Measurements from ENCODE around the gene NT5C.
"Not testable (repeated sequence)": the region's sequence is repeated elsewhere in the genome, so short reads cannot be mapped to it uniquely, and the experiment has no call there.

The NT5C gene

GRCh38 chr17:75131278-75132017 is at the start of gene NT5C:
Gene NT5C (minus strand): TSS chr17:75131742. CDS start chr17:75131707, 35 bp downstream.
- Mint-ChIP-seq H3K36me3 (ENCODE audit: low read depth) (peaks cover 15% of the 10 kb centered on the region), H3K9me3 (no peaks in the 10 kb centered on the region), H3K4me1 (ENCODE audit: low read depth) (peaks cover 14% of the 10 kb centered on the region), H3K4me3 (peak within 1 kb of the TSS; percentile 90), H3K27ac (peak within 1 kb of the TSS; percentile 84), H3K27me3 (ENCODE audit: low read depth) (no peaks in the 10 kb centered on the region)

- peaks cover 17% of the 10 kb centered on the region for H3K36me3 Mint-ChIP-seq (ENCODE audit: low read depth)
- H3K4me3 Mint-ChIP-seq: peak overlapping the region; percentile 96
Measured at GRCh38 chr17:75181110-75181509, 49.6 kb upstream of the NT5C start.

GRCh38 chr17:75178453-75178852 is 46.9 kb upstream of the NT5C start:
- Mint-ChIP-seq H3K27ac (no peak overlapping the region), H3K4me3 (no peak overlapping the region), H3K9me3 (no peaks in the 10 kb centered on the region), H3K36me3 (ENCODE audit: low read depth) (peaks cover 28% of the 10 kb centered on the region), H3K4me1 (ENCODE audit: low read depth) (peaks cover 24% of the 10 kb centered on the region), H3K27me3 (ENCODE audit: low read depth) (no peaks in the 10 kb centered on the region)

More at GRCh38 chr17:75181110-75181509, 49.6 kb upstream of the NT5C start:
- no peaks in the 10 kb centered on the region for H3K9me3 Mint-ChIP-seq
- peaks cover 33% of the 10 kb centered on the region for H3K4me1 Mint-ChIP-seq (ENCODE audit: low read depth)
- peak overlapping the region; percentile 74 for H3K27ac Mint-ChIP-seq
- no peaks in the 10 kb centered on the region for H3K27me3 Mint-ChIP-seq (ENCODE audit: low read depth)

GRCh38 chr17:75176625-75177024 is 45.1 kb upstream of the NT5C start:
- H3K36me3 Mint-ChIP-seq (ENCODE audit: low read depth): peaks cover 36% of the 10 kb centered on the region
- peaks cover 28% of the 10 kb centered on the region for H3K4me1 Mint-ChIP-seq (ENCODE audit: low read depth)
- no peak overlapping the region for H3K4me3 Mint-ChIP-seq
- no peaks in the 10 kb centered on the region for H3K27me3 Mint-ChIP-seq (ENCODE audit: low read depth)
- H3K9me3 Mint-ChIP-seq: no peaks in the 10 kb centered on the region
- peak overlapping the region; percentile 43 for H3K27ac Mint-ChIP-seq

GRCh38 chr17:75174996-75175395 is 43.5 kb upstream of the NT5C start:
- no peak overlapping the region for H3K4me3 Mint-ChIP-seq
- H3K27ac Mint-ChIP-seq: no peak overlapping the region
- no peaks in the 10 kb centered on the region for H3K27me3 Mint-ChIP-seq (ENCODE audit: low read depth)
- no peaks in the 10 kb centered on the region for H3K9me3 Mint-ChIP-seq
- H3K36me3 Mint-ChIP-seq (ENCODE audit: low read depth): peaks cover 27% of the 10 kb centered on the region
- peaks cover 18% of the 10 kb centered on the region for H3K4me1 Mint-ChIP-seq (ENCODE audit: low read depth)

GRCh38 chr17:75173526-75173925 is 42.0 kb upstream of the NT5C start:
- no peaks in the 10 kb centered on the region for H3K27me3 Mint-ChIP-seq (ENCODE audit: low read depth)
- peaks cover 12% of the 10 kb centered on the region for H3K4me1 Mint-ChIP-seq (ENCODE audit: low read depth)
- H3K27ac Mint-ChIP-seq: no peak overlapping the region
- H3K4me3 Mint-ChIP-seq: no peak overlapping the region
- no peaks in the 10 kb centered on the region for H3K9me3 Mint-ChIP-seq
- peaks cover 27% of the 10 kb centered on the region for H3K36me3 Mint-ChIP-seq (ENCODE audit: low read depth)

GRCh38 chr17:75168998-75169397 is 37.5 kb upstream of the NT5C start:
- Mint-ChIP-seq H3K36me3 (ENCODE audit: low read depth) (peaks cover 34% of the 10 kb centered on the region), H3K27ac (no peak overlapping the region), H3K9me3 (no peaks in the 10 kb centered on the region), H3K4me3 (no peak overlapping the region), H3K27me3 (ENCODE audit: low read depth) (no peaks in the 10 kb centered on the region), H3K4me1 (ENCODE audit: low read depth) (peaks cover 10% of the 10 kb centered on the region)

- H3K27me3 Mint-ChIP-seq (ENCODE audit: low read depth); H3K9me3 Mint-ChIP-seq; H3K4me1 Mint-ChIP-seq (ENCODE audit: low read depth); H3K27ac Mint-ChIP-seq; H3K4me3 Mint-ChIP-seq: not testable (repeated sequence)
- H3K36me3 Mint-ChIP-seq (ENCODE audit: low read depth): peaks cover 19% of the 10 kb centered on the region
Measured at GRCh38 chr17:75164606-75165005, 33.1 kb upstream of the NT5C start.

GRCh38 chr17:75163074-75163473 is 31.5 kb upstream of the NT5C start:
- peaks cover 3% of the 10 kb centered on the region for H3K4me1 Mint-ChIP-seq (ENCODE audit: low read depth)
- no peak overlapping the region for H3K4me3 Mint-ChIP-seq
- H3K36me3 Mint-ChIP-seq (ENCODE audit: low read depth): peaks cover 18% of the 10 kb centered on the region
- H3K9me3 Mint-ChIP-seq: no peaks in the 10 kb centered on the region
- H3K27me3 Mint-ChIP-seq (ENCODE audit: low read depth): no peaks in the 10 kb centered on the region
- no peak overlapping the region for H3K27ac Mint-ChIP-seq

GRCh38 chr17:75160211-75160610 is 28.7 kb upstream of the NT5C start:
- Mint-ChIP-seq H3K4me3 (no peak overlapping the region), H3K9me3 (no peaks in the 10 kb centered on the region), H3K27me3 (ENCODE audit: low read depth) (no peaks in the 10 kb centered on the region), H3K27ac (no peak overlapping the region), H3K4me1 (ENCODE audit: low read depth) (peaks cover 8% of the 10 kb centered on the region), H3K36me3 (ENCODE audit: low read depth) (peaks cover 2% of the 10 kb centered on the region)

- H3K4me1 Mint-ChIP-seq (ENCODE audit: low read depth): peaks cover 13% of the 10 kb centered on the region
- H3K27ac Mint-ChIP-seq: no peak overlapping the region
- H3K9me3 Mint-ChIP-seq: no peaks in the 10 kb centered on the region
- H3K4me3 Mint-ChIP-seq: no peak overlapping the region
- peaks cover 2% of the 10 kb centered on the region for H3K36me3 Mint-ChIP-seq (ENCODE audit: low read depth)
- H3K27me3 Mint-ChIP-seq (ENCODE audit: low read depth): no peaks in the 10 kb centered on the region
Measured at GRCh38 chr17:75159196-75160031, 27.9 kb upstream of the NT5C start.

GRCh38 chr17:75158480-75158879 is 26.9 kb upstream of the NT5C start:
- H3K4me1 Mint-ChIP-seq (ENCODE audit: low read depth): peaks cover 13% of the 10 kb centered on the region
- not testable (repeated sequence) for H3K27me3 Mint-ChIP-seq (ENCODE audit: low read depth); H3K9me3 Mint-ChIP-seq; H3K36me3 Mint-ChIP-seq (ENCODE audit: low read depth); H3K4me3 Mint-ChIP-seq; H3K27ac Mint-ChIP-seq

GRCh38 chr17:75155191-75155601 is 23.7 kb upstream of the NT5C start:
- no peaks in the 10 kb centered on the region for H3K27me3 Mint-ChIP-seq (ENCODE audit: low read depth)
- H3K9me3 Mint-ChIP-seq: no peaks in the 10 kb centered on the region
- H3K4me1 Mint-ChIP-seq (ENCODE audit: low read depth): peaks cover 31% of the 10 kb centered on the region
- H3K4me3 Mint-ChIP-seq: no peak overlapping the region
- H3K27ac Mint-ChIP-seq: no peak overlapping the region
- peaks cover 2% of the 10 kb centered on the region for H3K36me3 Mint-ChIP-seq (ENCODE audit: low read depth)

GRCh38 chr17:75154195-75155106 is 22.9 kb upstream of the NT5C start, which contains the start of gene JPT1:
Gene JPT1 (minus strand): TSS chr17:75154512. CDS start chr17:75154397, 115 bp downstream.
- Mint-ChIP-seq H3K9me3 (no peaks in the 10 kb centered on the region), H3K4me1 (ENCODE audit: low read depth) (peaks cover 34% of the 10 kb centered on the region), H3K27ac (peak within 1 kb of the TSS; percentile 90), H3K36me3 (ENCODE audit: low read depth) (peaks cover 6% of the 10 kb centered on the region), H3K27me3 (ENCODE audit: low read depth) (no peaks in the 10 kb centered on the region), H3K4me3 (peak within 1 kb of the TSS; percentile 95)

All from T-helper 1 cell treated with Interleukin-12 subunit alpha and Interleukin-12 subunit beta and Interleukin-4 antibody, amounts not matched to agents 30 μg/mL and 1 μg/mL, for 36 hours (primary cell).